ENCODE results near the gene TTC9.

- TF ChIP-seq CTCF (conservative IDR thresholded peaks at IDR 0.05; ENCODE audit: low read depth, low read length): no peak
- no peak for TF ChIP-seq EZH2 (IDR thresholded peaks at IDR 0.05; ENCODE audit: borderline replicate concordance, low read depth, low read length, poor library complexity, severe bottlenecking)
Observed at GRCh38 chr14:70670992-70671651, 29.4 kb downstream of the TTC9 start.

Data from A673 (cell line).